Measurements from ENCODE around the gene PPP2R5C. TPM values are rescaled to one million over a fixed set of nuclear protein-coding genes. Genes with fewer than 3 reads are reported as not detected.

The PPP2R5C gene
- total and polyA plus RNA-seq, 9 of the 15 experiments (the other 6 are each of a cell fraction or from before 2014, with no cell fraction given), result 284 to 617 (median 395) TPM

DNA sequence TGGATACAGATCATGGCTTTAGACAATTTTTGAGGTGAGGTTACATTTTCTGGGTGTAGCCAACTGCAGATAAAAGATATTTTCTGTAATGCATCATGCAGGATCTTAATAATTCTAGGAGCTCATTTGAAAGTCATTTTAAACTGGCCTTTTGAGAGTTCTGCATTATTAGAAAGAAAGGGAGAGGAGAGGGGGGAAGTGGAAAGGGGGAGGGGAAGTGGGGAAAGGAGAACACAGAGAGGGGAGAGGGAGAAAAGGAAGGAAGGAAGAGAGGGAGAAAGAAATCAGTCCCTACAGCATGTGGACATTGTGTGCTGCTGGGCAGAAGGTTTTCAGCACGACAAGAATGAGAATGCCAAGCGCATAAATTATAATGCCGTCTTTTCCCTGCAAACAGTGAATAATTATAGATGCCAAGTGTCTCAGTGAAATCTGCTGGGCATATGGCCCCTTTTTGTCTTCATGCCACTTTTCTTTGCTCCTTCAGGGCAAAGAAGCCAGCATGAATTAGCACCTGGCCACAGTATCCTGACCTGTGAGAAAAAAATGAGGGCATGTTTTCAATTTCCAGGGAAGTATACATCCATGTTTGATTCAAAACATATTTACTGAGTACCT lies 22.7 kb upstream of the PPP2R5C start:
- Histone ChIP-seq H3K36me3 (ENCODE audit: control insufficient read depth, insufficient read depth, low read length) (no peaks in the 10 kb centered on the region), H3K4me1 (replicated peaks in 1 of 2; ENCODE audit: control insufficient read depth in 2 of 2, insufficient read depth in 2 of 2, low read length in 2 of 2) (no peaks in the 10 kb centered on the region; a peak in 2 of 5 replicates), H3K9ac (ENCODE audit: insufficient read depth in 1 of 2, low read depth in 2 of 2, low read length in 2 of 2) (no peak overlapping the region), H3K9me3 (replicated peaks; ENCODE audit: control insufficient read depth, insufficient read depth, low read depth, low read length) (peaks cover 5% of the 10 kb centered on the region), H2AFZ (ENCODE audit: low read depth, low read length) (no peak overlapping the region), H3K9me1 (ENCODE audit: control insufficient read depth, insufficient read depth, low read length) (no peaks in the 10 kb centered on the region), H4K20me1 (replicated peaks; ENCODE audit: control insufficient read depth, insufficient read depth, low read length) (no peaks in the 10 kb centered on the region), H3K4me3 (no peak overlapping the region), H3K27ac (ENCODE audit: extremely low read depth, low read depth, low read length) (no peak overlapping the region), H3K79me2 (ENCODE audit: control insufficient read depth, insufficient read depth, low read length) (no peaks in the 10 kb centered on the region), H3K27me3 (ENCODE audit: control insufficient read depth in 2 of 2, insufficient read depth in 2 of 2, low read length in 2 of 2) (no peaks in the 10 kb centered on the region), H3K4me2 (ENCODE audit: insufficient read depth, low read length) (no peak overlapping the region)
- no peak for ATAC-seq
- in situ Hi-C loops (cut with MboI), result no loop called here
- BruUV-seq (replicated peaks), result no TSS peak
- no peak for FAIRE-seq
- TF ChIP-seq SNRNP70 (optimal IDR thresholded peaks at IDR 0.05; ENCODE audit: low read depth, low read length) (no peak), KLF13 (tag; IDR thresholded peaks at IDR 0.05; ENCODE audit: borderline replicate concordance, low read depth) (no peak), DACH1 (IDR thresholded peaks at IDR 0.05; ENCODE audit: partially characterized antibody) (no peak), ZNF785 (CRISPR knock-in tag; IDR thresholded peaks at IDR 0.05) (no peak), ZFP91 (CRISPR knock-in tag; IDR thresholded peaks at IDR 0.05) (no peak), MTA2 (IDR thresholded peaks at IDR 0.05; ENCODE audit: low read depth) (no peak), ETS2 (tag; IDR thresholded peaks at IDR 0.05; ENCODE audit: borderline replicate concordance, poor library complexity, severe bottlenecking) (no peak), EP400 (IDR thresholded peaks at IDR 0.05) (no peak), HNRNPK (IDR thresholded peaks at IDR 0.05; ENCODE audit: low read depth, low read length, poor library complexity, severe bottlenecking) (no peak), STAG1 (CRISPR knock-in tag; IDR thresholded peaks at IDR 0.05; ENCODE audit: borderline replicate concordance) (no peak)
- intact Hi-C loops (cut with micrococcal nuclease), result no loop called here
- ChIA-PET POLR2A (no interaction called here), CTCF (ENCODE audit: low intra/inter-chr PET ratio) (no interaction called here)
- no CpG with 5 or more reads among the region's 3 CpGs for WGBS (ENCODE audit: insufficient coverage, low coverage, missing lambda C conversion rate)
- no peak for DNase-seq (ENCODE audit: extremely low read depth in 1 of 4, low spot score in 3 of 4)
